GM12878 (cell line): ENCODE results near the gene BOD1L1. TPM values are rescaled to one million over a fixed set of nuclear protein-coding genes. Genes with fewer than 3 reads are reported as not detected.

ENCODE experiments used
- ATAC-seq: fragments of 200-7000 bp; cut with Tn5 transposase; 3 replicates; pipeline ENCODE4 v1.9.1; 2020; ENCODE audit warnings: mild to moderate bottlenecking, moderate library complexity
- BruUV-seq: library from RNA; stranded (reverse); fragments of 400-500 nt; replicated peaks from 2 replicates; lab custom pipeline; 2021; lab: Mats Ljungman, UMichigan
- CTCF ChIA-PET: fragments of 300-600 bp; sonication (Branson Sonifier 250); formaldehyde crosslinking; extraction: SDS; loops from one replicate; lab custom pipeline; 2021; ENCODE audit warnings: inconsistent platforms; lab: Yijun Ruan, JAX
- POLR2A ChIA-PET: fragments of 350-600 bp; formaldehyde crosslinking; extraction: SDS; loops from one replicate; lab custom pipeline; 2021; ENCODE audit warnings: inconsistent platforms; lab: Charles Lee
- RAD21 ChIA-PET: fragments of 300-600 bp; sonication (Branson Sonifier 250); formaldehyde crosslinking; loops from one replicate; lab custom pipeline; 2023; ENCODE audit warnings: antibody characterized with exemption; ENCODE audit not compliant: unreplicated experiment; lab: Charles Lee
- SMC1A ChIA-PET: fragments of 300-600 bp; sonication (Branson Sonifier 250); formaldehyde crosslinking; loops from one replicate; lab custom pipeline; 2023; ENCODE audit not compliant: unreplicated experiment, uncharacterized antibody; lab: Charles Lee
- DNase-seq: peaks from one replicate; pipeline ENCODE4 v3.0.0-alpha.2; 2011; ENCODE audit warnings: low read depth, low spot score
- FAIRE-seq: peaks from 3 replicates; lab custom pipeline; 2011; peaks lifted over from hg19 to GRCh38; lab: Jason Lieb, UNC
- H2AFZ ChIP-seq: 2 replicates; pipeline ENCODE4 v1.6.0; 2011; ENCODE audit warnings: low read depth, low read length, control low read depth; ENCODE audit not compliant: control insufficient read depth
- H3K27ac ChIP-seq: 2 replicates; pipeline ENCODE4 v1.5.1; 2011; ENCODE audit warnings: control low read depth; ENCODE audit not compliant: control insufficient read depth, insufficient read depth
- H3K27me3 ChIP-seq, 2 experiments: replicated peaks in 1 of 2; 2 replicates each; pipeline versions ENCODE4 v1.6.0 to v1.6.1; 2011; ENCODE audit warnings: low read length in 1 of 2; ENCODE audit not compliant: control insufficient read depth in 2 of 2, insufficient read depth in 2 of 2
- H3K36me3 ChIP-seq, 2 experiments: 2 replicates each; pipeline ENCODE4 v1.5.1; 2011; ENCODE audit warnings: low read length in 1 of 2; ENCODE audit not compliant: control insufficient read depth in 2 of 2, insufficient read depth in 2 of 2
- H3K4me1 ChIP-seq: 2 replicates; pipeline ENCODE4 v1.6.1; 2011; ENCODE audit warnings: mild to moderate bottlenecking, low read length, moderate library complexity, mixed read lengths; ENCODE audit not compliant: control insufficient read depth, insufficient read depth
- H3K4me2 ChIP-seq: 2 replicates; pipeline ENCODE4 v1.6.0; 2011; ENCODE audit warnings: control low read depth; ENCODE audit not compliant: control insufficient read depth, insufficient read depth
- H3K4me3 ChIP-seq: fragments of 200-600 bp; sonication (generic); 2 replicates; pipeline ENCODE4 v1.5.1; 2016
- H3K79me2 ChIP-seq: 2 replicates; pipeline ENCODE4 v1.6.0; 2011; ENCODE audit warnings: low read length; ENCODE audit not compliant: control insufficient read depth, insufficient read depth
- H3K9ac ChIP-seq: 2 replicates; pipeline ENCODE4 v1.8.0; 2011; ENCODE audit warnings: low read length, control low read depth, mixed read lengths; ENCODE audit not compliant: control insufficient read depth, insufficient read depth
- H3K9me3 ChIP-seq: replicated peaks from 3 replicates; pipeline ENCODE4 v1.5.1; 2011; ENCODE audit warnings: mild to moderate bottlenecking, low read length; ENCODE audit not compliant: control insufficient read depth, insufficient read depth
- H4K20me1 ChIP-seq: 2 replicates; pipeline ENCODE4 v1.6.0; 2011; ENCODE audit not compliant: control insufficient read depth, insufficient read depth
- ATF3 ChIP-seq: IDR thresholded peaks from 2 replicates; pipeline ENCODE4 v1.6.1; 2011; ENCODE audit warnings: low read depth, mild to moderate bottlenecking, low read length, moderate library complexity, borderline replicate concordance; ENCODE audit errors: extremely low read depth
- BHLHE40 ChIP-seq, 2 experiments: fragments of 450-650 bp in 1 of 2; IDR thresholded peaks; 2 replicates each; pipeline ENCODE4 v1.6.1; 2011 to 2017; ENCODE audit warnings: low read depth in 2 of 2, borderline replicate concordance in 1 of 2, improper control_type of control experiment in 1 of 2, low read length in 1 of 2, mild to moderate bottlenecking in 1 of 2
- GATAD2B ChIP-seq: fragments of 450-650 bp; conservative IDR thresholded peaks from 2 replicates; pipeline ENCODE4 v1.6.1; 2017; ENCODE audit warnings: low read depth, mild to moderate bottlenecking, moderate library complexity
- IKZF1 ChIP-seq: fragments of 450-650 bp; conservative IDR thresholded peaks from 2 replicates; pipeline ENCODE4 v1.6.1; 2017; ENCODE audit warnings: antibody characterized with exemption, mild to moderate bottlenecking
- MTA2 ChIP-seq: fragments of 450-650 bp; IDR thresholded peaks from 2 replicates; pipeline ENCODE4 v1.6.1; 2016; ENCODE audit warnings: low read depth, mild to moderate bottlenecking, moderate library complexity
- NKRF ChIP-seq: fragments of 450-650 bp; conservative IDR thresholded peaks from 2 replicates; pipeline ENCODE4 v1.6.1; 2017; ENCODE audit warnings: mild to moderate bottlenecking, moderate library complexity
- ZNF24 ChIP-seq: fragments of 450-650 bp; IDR thresholded peaks from 2 replicates; pipeline ENCODE4 v1.6.1; 2017; ENCODE audit warnings: antibody characterized with exemption, mild to moderate bottlenecking
- WGBS: methylation state at CpG from one replicate; pipeline ENCODE4 v1.1.6; 2016; ENCODE audit warnings: low lambda C conversion rate; ENCODE audit not compliant: insufficient replicate concordance, insufficient coverage; ENCODE audit errors: missing lambda C conversion rate; 5-methylcytosine and 5-hydroxymethylcytosine counted together
- in situ Hi-C: fragments of 300-500 bp; cut with MboI; formaldehyde crosslinking; loops from 9 replicates; pipeline ENCODE4 v1.14.3; 2018; ENCODE audit warnings: mixed read lengths
- intact Hi-C: fragments of 100-400 bp; cut with micrococcal nuclease; formaldehyde crosslinking; loops from one replicate; pipeline ENCODE4 v1.14.2; 2022; ENCODE audit not compliant: unreplicated experiment
- polyA plus RNA-seq, 11 experiments: library from polyadenylated mRNA; depleted of rRNA in 4 of 11; unstranded in 6 of 11; stranded (reverse) in 5 of 11; fragments of >200 nt; fragmentation: Nextera tagmentation in 4 of 11; fragmentation: Illumina TruSeq in 1 of 11; extraction: Ambion mirVana in 4 of 11; extraction: Trizol in 1 of 11; gene quantifications; 1 replicate in 1 of 11; 2 replicates in 10 of 11; pipeline versions ENCODE4 v1.2.1 to v1.2.3, GENCODE V29; 2011 to 2016; ENCODE audit warnings: inconsistent platforms in 2 of 11, missing spikeins in 2 of 11, low read depth in 1 of 11
- total RNA-seq, 4 experiments: library from RNA; depleted of rRNA in 3 of 4; stranded (reverse); fragments of >200 nt in 3 of 4; fragmentation: Illumina TruSeq in 1 of 4; extraction: Trizol in 1 of 4; gene quantifications; 2 replicates each; pipeline versions ENCODE4 v1.2.1 to v1.2.3, GENCODE V29; 2013 to 2021
- TF ChIP-seq, protein P1 (sequence below): IDR thresholded peaks from 2 replicates; pipeline ENCODE4 v1.6.1; 2012; ENCODE audit warnings: low read depth, low read length, improper control_type of control experiment
- TF ChIP-seq, protein P2 (sequence below): fragments of 450-650 bp; IDR thresholded peaks from 2 replicates; pipeline ENCODE4 v1.6.1; 2017; ENCODE audit warnings: mild to moderate bottlenecking, moderate library complexity
- TF ChIP-seq, protein P3 (sequence below): fragments of 450-650 bp; IDR thresholded peaks from 2 replicates; pipeline ENCODE4 v1.6.1; 2017; ENCODE audit warnings: mild to moderate bottlenecking, moderate library complexity

Gene BOD1L1
- total and polyA plus RNA-seq, 10 of the 15 experiments (the other 5 are each of a cell fraction or from before 2014, with no cell fraction given): 6.8 to 41.6 (median 24.3) TPM

DNA sequence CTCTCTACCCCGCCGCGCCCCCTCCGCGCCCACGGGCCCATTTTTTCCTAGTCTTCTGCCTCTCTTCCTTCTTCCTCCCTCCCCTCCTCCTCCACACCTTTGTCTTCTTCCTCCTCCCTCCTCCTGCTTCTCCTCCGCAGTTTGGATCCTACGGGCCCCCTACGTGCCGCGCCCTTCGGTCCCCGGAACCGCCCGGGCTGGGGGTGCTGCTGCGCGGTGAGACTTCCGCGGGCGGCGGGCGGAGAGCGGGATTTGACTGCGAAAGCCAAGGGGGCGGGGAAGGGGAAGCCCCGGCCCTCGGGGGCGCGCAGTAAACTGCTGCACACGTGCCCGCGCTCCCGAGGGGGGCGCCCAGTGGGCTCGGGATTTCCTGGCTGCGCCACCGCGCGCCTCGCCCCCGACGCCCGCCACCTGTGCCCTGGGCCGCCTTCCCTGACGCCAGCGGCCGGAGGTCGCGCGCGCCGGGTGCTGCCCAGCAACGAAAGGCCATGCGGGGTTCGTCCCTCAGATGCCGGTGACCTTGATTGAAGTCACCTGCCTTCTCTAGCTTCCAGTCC lies 80.0 kb downstream of the BOD1L1 start:
- in situ Hi-C loops: loop anchor here (5.0 to 25.0 kb wide), 3 partner anchors 695 to 1785 kb away; no protein-coding TSS in a partner anchor
- peaks cover 21 to 22% of the 10 kb centered on the region in 2 experiments for H3K27me3 ChIP-seq
- WGBS: 4% methylated on average over 26 of the region's 56 CpGs
- ChIA-PET POLR2A (no interaction called here), RAD21 (interaction anchor here (1.0 to 1.7 kb wide), 3 partner anchors 698 to 817 kb away, joined by 3 to 4 read pairs (median 3); no protein-coding TSS in a partner anchor), CTCF (interaction anchor here (1.0 to 5.4 kb wide), 5 partner anchors 16 to 812 kb away, joined by 3 to 34 read pairs (median 3); no protein-coding TSS in a partner anchor), SMC1A (interaction anchor here (1.0 to 2.0 kb wide), 2 partner anchors 695 to 721 kb away, joined by 4 to 20 read pairs; no protein-coding TSS in a partner anchor)
- peaks cover 3% of the 10 kb centered on the region; the same call in 1 of the 2 replicates for H3K4me1 ChIP-seq
- H3K9ac ChIP-seq: no peak overlapping the region
- H3K36me3 ChIP-seq: no peaks in the 10 kb centered on the region
- ATAC-seq (peak; percentile 25), FAIRE-seq (no peak), DNase-seq (no peak)
- intact Hi-C loops: loop anchor here (10.0 kb wide), 1 partner anchor 473 kb away; no protein-coding TSS in a partner anchor
- H3K4me2 ChIP-seq: peak overlapping the region; percentile 89
- no peaks in the 10 kb centered on the region; the same call in 2 of the 3 replicates for H3K9me3 ChIP-seq
- H3K4me3 ChIP-seq: peak overlapping the region; percentile 71
- H3K79me2 ChIP-seq: no peaks in the 10 kb centered on the region
- no peak overlapping the region for H3K27ac ChIP-seq
- peak overlapping the region; percentile 63 for H2AFZ ChIP-seq
- BruUV-seq: no TSS peak
- H4K20me1 ChIP-seq: no peaks in the 10 kb centered on the region
- peak; percentile 41; the same call in 1 of the 2 replicates for TF ChIP-seq IKZF1
- TF ChIP-seq BHLHE40 (IDR thresholded peaks at IDR 0.05; ENCODE audit: borderline replicate concordance in 1 of 2, low read depth in 2 of 2, low read length in 1 of 2): peak; percentile 60 to 84; a peak in 3 of 4 replicates
- TF ChIP-seq, protein P1, sequence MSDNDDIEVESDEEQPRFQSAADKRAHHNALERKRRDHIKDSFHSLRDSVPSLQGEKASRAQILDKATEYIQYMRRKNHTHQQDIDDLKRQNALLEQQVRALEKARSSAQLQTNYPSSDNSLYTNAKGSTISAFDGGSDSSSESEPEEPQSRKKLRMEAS: no peak
- TF ChIP-seq MTA2: no peak
- 0 out of 2 replicates have a peak, but pooled peaks have one; percentile 46 for TF ChIP-seq GATAD2B
- TF ChIP-seq NKRF: 0 out of 2 replicates have a peak, but pooled peaks have one; percentile 42
- no peak for TF ChIP-seq ZNF24
- TF ChIP-seq, protein P2, sequence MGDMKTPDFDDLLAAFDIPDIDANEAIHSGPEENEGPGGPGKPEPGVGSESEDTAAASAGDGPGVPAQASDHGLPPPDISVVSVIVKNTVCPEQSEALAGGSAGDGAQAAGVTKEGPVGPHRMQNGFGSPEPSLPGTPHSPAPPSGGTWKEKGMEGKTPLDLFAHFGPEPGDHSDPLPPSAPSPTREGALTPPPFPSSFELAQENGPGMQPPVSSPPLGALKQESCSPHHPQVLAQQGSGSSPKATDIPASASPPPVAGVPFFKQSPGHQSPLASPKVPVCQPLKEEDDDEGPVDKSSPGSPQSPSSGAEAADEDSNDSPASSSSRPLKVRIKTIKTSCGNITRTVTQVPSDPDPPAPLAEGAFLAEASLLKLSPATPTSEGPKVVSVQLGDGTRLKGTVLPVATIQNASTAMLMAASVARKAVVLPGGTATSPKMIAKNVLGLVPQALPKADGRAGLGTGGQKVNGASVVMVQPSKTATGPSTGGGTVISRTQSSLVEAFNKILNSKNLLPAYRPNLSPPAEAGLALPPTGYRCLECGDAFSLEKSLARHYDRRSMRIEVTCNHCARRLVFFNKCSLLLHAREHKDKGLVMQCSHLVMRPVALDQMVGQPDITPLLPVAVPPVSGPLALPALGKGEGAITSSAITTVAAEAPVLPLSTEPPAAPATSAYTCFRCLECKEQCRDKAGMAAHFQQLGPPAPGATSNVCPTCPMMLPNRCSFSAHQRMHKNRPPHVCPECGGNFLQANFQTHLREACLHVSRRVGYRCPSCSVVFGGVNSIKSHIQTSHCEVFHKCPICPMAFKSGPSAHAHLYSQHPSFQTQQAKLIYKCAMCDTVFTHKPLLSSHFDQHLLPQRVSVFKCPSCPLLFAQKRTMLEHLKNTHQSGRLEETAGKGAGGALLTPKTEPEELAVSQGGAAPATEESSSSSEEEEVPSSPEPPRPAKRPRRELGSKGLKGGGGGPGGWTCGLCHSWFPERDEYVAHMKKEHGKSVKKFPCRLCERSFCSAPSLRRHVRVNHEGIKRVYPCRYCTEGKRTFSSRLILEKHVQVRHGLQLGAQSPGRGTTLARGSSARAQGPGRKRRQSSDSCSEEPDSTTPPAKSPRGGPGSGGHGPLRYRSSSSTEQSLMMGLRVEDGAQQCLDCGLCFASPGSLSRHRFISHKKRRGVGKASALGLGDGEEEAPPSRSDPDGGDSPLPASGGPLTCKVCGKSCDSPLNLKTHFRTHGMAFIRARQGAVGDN: no peak
- TF ChIP-seq, protein P3, sequence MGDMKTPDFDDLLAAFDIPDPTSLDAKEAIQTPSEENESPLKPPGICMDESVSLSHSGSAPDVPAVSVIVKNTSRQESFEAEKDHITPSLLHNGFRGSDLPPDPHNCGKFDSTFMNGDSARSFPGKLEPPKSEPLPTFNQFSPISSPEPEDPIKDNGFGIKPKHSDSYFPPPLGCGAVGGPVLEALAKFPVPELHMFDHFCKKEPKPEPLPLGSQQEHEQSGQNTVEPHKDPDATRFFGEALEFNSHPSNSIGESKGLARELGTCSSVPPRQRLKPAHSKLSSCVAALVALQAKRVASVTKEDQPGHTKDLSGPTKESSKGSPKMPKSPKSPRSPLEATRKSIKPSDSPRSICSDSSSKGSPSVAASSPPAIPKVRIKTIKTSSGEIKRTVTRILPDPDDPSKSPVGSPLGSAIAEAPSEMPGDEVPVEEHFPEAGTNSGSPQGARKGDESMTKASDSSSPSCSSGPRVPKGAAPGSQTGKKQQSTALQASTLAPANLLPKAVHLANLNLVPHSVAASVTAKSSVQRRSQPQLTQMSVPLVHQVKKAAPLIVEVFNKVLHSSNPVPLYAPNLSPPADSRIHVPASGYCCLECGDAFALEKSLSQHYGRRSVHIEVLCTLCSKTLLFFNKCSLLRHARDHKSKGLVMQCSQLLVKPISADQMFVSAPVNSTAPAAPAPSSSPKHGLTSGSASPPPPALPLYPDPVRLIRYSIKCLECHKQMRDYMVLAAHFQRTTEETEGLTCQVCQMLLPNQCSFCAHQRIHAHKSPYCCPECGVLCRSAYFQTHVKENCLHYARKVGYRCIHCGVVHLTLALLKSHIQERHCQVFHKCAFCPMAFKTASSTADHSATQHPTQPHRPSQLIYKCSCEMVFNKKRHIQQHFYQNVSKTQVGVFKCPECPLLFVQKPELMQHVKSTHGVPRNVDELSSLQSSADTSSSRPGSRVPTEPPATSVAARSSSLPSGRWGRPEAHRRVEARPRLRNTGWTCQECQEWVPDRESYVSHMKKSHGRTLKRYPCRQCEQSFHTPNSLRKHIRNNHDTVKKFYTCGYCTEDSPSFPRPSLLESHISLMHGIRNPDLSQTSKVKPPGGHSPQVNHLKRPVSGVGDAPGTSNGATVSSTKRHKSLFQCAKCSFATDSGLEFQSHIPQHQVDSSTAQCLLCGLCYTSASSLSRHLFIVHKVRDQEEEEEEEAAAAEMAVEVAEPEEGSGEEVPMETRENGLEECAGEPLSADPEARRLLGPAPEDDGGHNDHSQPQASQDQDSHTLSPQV: no peak
- no peak for TF ChIP-seq ATF3
